22Rv1 (cell line): ENCODE measurements around the gene LRBA.

Experiments used
- H3K27ac ChIP-seq: fragments of 450-650 bp; 2 replicates; pipeline ENCODE4 v1.5.1; 2017
- CTCF ChIP-seq: fragments of 450-650 bp; IDR thresholded peaks from 2 replicates; pipeline ENCODE4 v1.5.1; 2017; ENCODE audit warnings: mild to moderate bottlenecking
- ZFX ChIP-seq: fragments of 450-650 bp; IDR thresholded peaks from 2 replicates; pipeline ENCODE4 v1.6.1; 2017; ENCODE audit warnings: antibody characterized with exemption, borderline replicate concordance

Gene LRBA

GRCh38 chr4:150725957-150726523, 289.0 kb downstream of the LRBA start:
- TF ChIP-seq CTCF = no peak
- TF ChIP-seq ZFX = no peak
- H3K27ac ChIP-seq = no peak overlapping the region

GRCh38 chr4:150723727-150724411, 291.2 kb downstream of the LRBA start:
- TF ChIP-seq CTCF (no peak), ZFX (no peak)
- peak overlapping the region; percentile 74 for H3K27ac ChIP-seq

- TF ChIP-seq CTCF (peak; percentile 72), ZFX (no peak)
- H3K27ac ChIP-seq = peak overlapping the region; percentile 74
Observed at GRCh38 chr4:150722908-150723362, 292.1 kb downstream of the LRBA start.

- no peak overlapping the region for H3K27ac ChIP-seq
- TF ChIP-seq CTCF (no peak), ZFX (no peak)
Observed at GRCh38 chr4:150720973-150721518, 294.0 kb downstream of the LRBA start.

- no peak for TF ChIP-seq ZFX
- TF ChIP-seq CTCF = no peak
- no peak overlapping the region for H3K27ac ChIP-seq
Observed at GRCh38 chr4:150717952-150718351, 297.1 kb downstream of the LRBA start.

GRCh38 chr4:150714462-150715438, 300.3 kb downstream of the LRBA start:
- peak overlapping the region; percentile 23; the same call in 1 of the 2 replicates for H3K27ac ChIP-seq
- TF ChIP-seq ZFX (no peak), CTCF (no peak)
